SHP77 treated with DMSO at 0.1 percent for 48 hours (cell line): ENCODE results near the gene ERC1.
"Not testable (repeated sequence)": the region's sequence is repeated elsewhere in the genome, so short reads cannot be mapped to it uniquely, and the experiment has no call there.

Experiments
- DNase-seq: peaks from one replicate; lab custom pipeline; 2025; lab: John Stamatoyannopoulos, UW

The ERC1 gene

GRCh38 chr12:1189163-1189562, 198.1 kb downstream of the ERC1 start:
- DNase-seq, result no peak

- no peak for DNase-seq
Measured at GRCh38 chr12:1195513-1195912, 204.5 kb downstream of the ERC1 start.

- DNase-seq, result no peak
Measured at GRCh38 chr12:1197264-1198018, 206.4 kb downstream of the ERC1 start.

- DNase-seq, result not testable (repeated sequence)
Measured at GRCh38 chr12:1198854-1199253, 207.8 kb downstream of the ERC1 start.

- DNase-seq, result no peak
Measured at GRCh38 chr12:1199700-1200099, 208.7 kb downstream of the ERC1 start.

- no peak for DNase-seq
Measured at GRCh38 chr12:1201030-1201429, 210.0 kb downstream of the ERC1 start.

- no peak for DNase-seq
Measured at GRCh38 chr12:1201886-1202285, 210.9 kb downstream of the ERC1 start.

GRCh38 chr12:1203735-1204019, 212.7 kb downstream of the ERC1 start:
- DNase-seq, result no peak

GRCh38 chr12:1204581-1205121, 213.6 kb downstream of the ERC1 start:
- no peak for DNase-seq

- DNase-seq, result no peak
Measured at GRCh38 chr12:1205512-1206060, 214.6 kb downstream of the ERC1 start.

- no peak for DNase-seq
Measured at GRCh38 chr12:1206118-1206734, 215.2 kb downstream of the ERC1 start.

GRCh38 chr12:1207276-1207675, 216.3 kb downstream of the ERC1 start:
- DNase-seq, result no peak

GRCh38 chr12:1208719-1209118, 217.7 kb downstream of the ERC1 start:
- DNase-seq, result not testable (repeated sequence)

GRCh38 chr12:1212526-1212925, 221.5 kb downstream of the ERC1 start:
- no peak for DNase-seq

- no peak for DNase-seq
Measured at GRCh38 chr12:1213205-1213604, 222.2 kb downstream of the ERC1 start.

GRCh38 chr12:1213618-1214205, 222.7 kb downstream of the ERC1 start:
- DNase-seq, result no peak

- no peak for DNase-seq
Measured at GRCh38 chr12:1216560-1216959, 225.5 kb downstream of the ERC1 start.

GRCh38 chr12:1217191-1217949, 226.3 kb downstream of the ERC1 start:
- no peak for DNase-seq

GRCh38 chr12:1218369-1218768, 227.3 kb downstream of the ERC1 start:
- no peak for DNase-seq

GRCh38 chr12:1220127-1221092, 229.4 kb downstream of the ERC1 start:
- no peak for DNase-seq
